NCI-H2227 treated with DMSO at 0.1 percent for 48 hours (cell line): ENCODE results near the gene QPRT.
"Not testable (repeated sequence)": the region's sequence is repeated elsewhere in the genome, so short reads cannot be mapped to it uniquely, and the experiment has no call there.

Experiments used
- DNase-seq: peaks from one replicate; lab custom pipeline; 2025; lab: John Stamatoyannopoulos, UW

Gene QPRT

GRCh38 chr16:29663016-29663806 lies 15.8 kb upstream of the QPRT start, which contains the start of gene SPN:
SPN (plus strand) TSS chr16:29663247; CDS start chr16:29663729, 482 bp downstream.
- no peak for DNase-seq

- no peak for DNase-seq
These were observed 15.2 kb upstream of the QPRT start for GRCh38 chr16:29663807-29664090.

- DNase-seq, result no peak
These were observed 14.7 kb upstream of the QPRT start for GRCh38 chr16:29664091-29664921.

GRCh38 chr16:29665294-29666077 lies 13.5 kb upstream of the QPRT start:
- DNase-seq, result no peak

- DNase-seq, result not testable (repeated sequence)
These were observed 11.7 kb upstream of the QPRT start for GRCh38 chr16:29667322-29667610.

GRCh38 chr16:29667755-29668154 lies 11.2 kb upstream of the QPRT start:
- DNase-seq, result no peak

GRCh38 chr16:29668267-29668666 lies 10.7 kb upstream of the QPRT start:
- DNase-seq, result no peak

- no peak for DNase-seq
These were observed 5.5 kb upstream of the QPRT start for GRCh38 chr16:29673501-29673900.

- DNase-seq, result no peak
These were observed 4.8 kb upstream of the QPRT start for GRCh38 chr16:29674188-29674587.

GRCh38 chr16:29675811-29676643 lies 3.0 kb upstream of the QPRT start:
- DNase-seq, result peak; percentile 29

- DNase-seq, result no peak
These were observed 1.8 kb upstream of the QPRT start for GRCh38 chr16:29676989-29677785.

GRCh38 chr16:29680180-29680598 lies 1.2 kb downstream of the QPRT start:
- no peak for DNase-seq

- DNase-seq, result no peak
These were observed 4.6 kb downstream of the QPRT start for GRCh38 chr16:29683543-29684090.

- no peak for DNase-seq
These were observed 5.7 kb downstream of the QPRT start for GRCh38 chr16:29684679-29685078.

GRCh38 chr16:29686740-29687332 lies 7.9 kb downstream of the QPRT start:
- no peak for DNase-seq

- DNase-seq, result no peak
These were observed 8.8 kb downstream of the QPRT start for GRCh38 chr16:29687755-29688154.

- no peak for DNase-seq
These were observed 9.2 kb downstream of the QPRT start for GRCh38 chr16:29688172-29688571.

GRCh38 chr16:29689490-29690351 lies 10.7 kb downstream of the QPRT start:
- DNase-seq, result not testable (repeated sequence)

- DNase-seq, result not testable (repeated sequence)
These were observed 13.6 kb downstream of the QPRT start for GRCh38 chr16:29692606-29693005.
